Measurements from ENCODE around the gene TMEM59. TPM values are rescaled to one million over a fixed set of nuclear protein-coding genes. Genes with fewer than 3 reads are reported as not detected.

Gene TMEM59
- total and polyA plus RNA-seq, 2 of the 8 experiments (the other 6 are each of a cell fraction or from before 2014, with no cell fraction given) = 116 to 139 TPM

- no peak overlapping the region for H2BK20ac ChIP-seq (ENCODE audit: low read length)
- peak; percentile 85 to 88 for DNase-seq (ENCODE audit: low read depth in 1 of 2, low spot score in 2 of 2)
- no peak overlapping the region for H2BK15ac ChIP-seq (ENCODE audit: low read length)
- H3K4ac ChIP-seq (replicated peaks; ENCODE audit: insufficient read length, low read depth, low read length) = no peak overlapping the region
- H3K4me2 ChIP-seq (ENCODE audit: insufficient read depth in 1 of 2, low read depth in 2 of 2, low read length in 2 of 2) = no peak overlapping the region
- H3K27ac ChIP-seq (ENCODE audit: low read depth, low read length) = no peak overlapping the region
- H3K9ac ChIP-seq (replicated peaks in 1 of 4; ENCODE audit: extremely low read depth in 1 of 4, low read depth in 3 of 4, low read length in 3 of 4) = no peak overlapping the region
- H3K18ac ChIP-seq (ENCODE audit: extremely low read depth, low read length) = no peak overlapping the region
- peaks cover 0 to 2% of the 10 kb centered on the region in 2 experiments for H4K20me1 ChIP-seq (replicated peaks in 1 of 2; ENCODE audit: control insufficient read depth in 1 of 2, insufficient read depth in 2 of 2, low read length in 2 of 2)
- H4K5ac ChIP-seq (ENCODE audit: insufficient read length, low read depth, low read length) = no peak overlapping the region
- no peaks in the 10 kb centered on the region for H3K9me3 ChIP-seq (ENCODE audit: insufficient read depth in 2 of 2, low read depth in 1 of 2, low read length in 1 of 2)
- ChIA-PET POLR2A (ENCODE audit: partially characterized antibody) (interaction anchor here (1.0 kb wide), 2 partner anchors 119 to 122 kb away, joined by 3 read pairs; partner anchors contain the start of genes CYB5RL and MRPL37), CTCF (ENCODE audit: partially characterized antibody) (interaction anchor here (0.6 to 8.2 kb wide), 33 partner anchors 9 to 583 kb away, joined by 3 to 65 read pairs (median 4); no protein-coding TSS in a partner anchor)
- H3K79me2 ChIP-seq (ENCODE audit: control insufficient read depth in 1 of 2, insufficient read depth in 2 of 2, low read length in 2 of 2) = no peaks in the 10 kb centered on the region
- H2BK120ac ChIP-seq (replicated peaks; ENCODE audit: low read depth, low read length) = no peak overlapping the region
- no peak overlapping the region for H2BK12ac ChIP-seq (ENCODE audit: low read depth, low read length)
- H3K27me3 ChIP-seq (replicated peaks in 1 of 4; ENCODE audit: control insufficient read depth in 3 of 4, extremely low read depth in 1 of 4, insufficient read depth in 3 of 4, low read length in 3 of 4) = no peaks in the 10 kb centered on the region
- FAIRE-seq = peak; percentile 98
- no peak overlapping the region for H4K8ac ChIP-seq (ENCODE audit: extremely low read depth, insufficient read depth, low read length)
- H4K91ac ChIP-seq (replicated peaks; ENCODE audit: insufficient read length, low read length) = no peak overlapping the region
- H2AFZ ChIP-seq (ENCODE audit: low read length) = no peak overlapping the region
- no peaks in the 10 kb centered on the region for H3K4me1 ChIP-seq (replicated peaks in 1 of 4; ENCODE audit: control insufficient read depth in 3 of 4, insufficient read depth in 4 of 4, low read length in 3 of 4)
- no peak overlapping the region for H3K14ac ChIP-seq (ENCODE audit: insufficient read length)
- no peaks in the 10 kb centered on the region for H3K23me2 ChIP-seq (ENCODE audit: low read depth, low read length)
- H3K4me3 ChIP-seq (ENCODE audit: extremely low read depth in 1 of 4, insufficient read depth in 2 of 4, low read depth in 3 of 4, low read length in 4 of 4) = no peak overlapping the region
- H3K56ac ChIP-seq (replicated peaks; ENCODE audit: insufficient read length, low read depth, low read length) = no peak overlapping the region
- no peak overlapping the region for H3K23ac ChIP-seq (ENCODE audit: insufficient read length)
- 58% methylated on average over 8 of the region's 8 CpGs; no CpG with 5 or more reads in 1 of the 2 experiments for WGBS, 2 experiments (ENCODE audit: extremely low coverage in 1 of 2, insufficient coverage in 1 of 2, insufficient read length in 1 of 2, insufficient replicate concordance in 2 of 2, low coverage in 1 of 2, low lambda C conversion rate in 2 of 2, missing lambda C conversion rate in 1 of 2)
- no peak overlapping the region for H2BK5ac ChIP-seq (ENCODE audit: low read depth, low read length)
- H2AK5ac ChIP-seq (ENCODE audit: low read depth, low read length) = no peak overlapping the region
- H3K36me3 ChIP-seq (ENCODE audit: control insufficient read depth in 2 of 4, insufficient read depth in 4 of 4, low read length in 3 of 4) = no peaks in the 10 kb centered on the region
- no peaks in the 10 kb centered on the region for H3K79me1 ChIP-seq (ENCODE audit: low read depth, low read length)
- no peak for TF ChIP-seq SAP30 (IDR thresholded peaks at IDR 0.05; ENCODE audit: insufficient read depth, insufficient replicate concordance, low read length)
- TF ChIP-seq CREB1 (IDR thresholded peaks at IDR 0.05) = no peak
- TF ChIP-seq POLR2AphosphoS5 (IDR thresholded peaks at IDR 0.05; ENCODE audit: low read depth, low read length) = no peak
- TF ChIP-seq NANOG (IDR thresholded peaks at IDR 0.05; ENCODE audit: insufficient read depth, low read depth, low read length, poor library complexity, severe bottlenecking) = no peak
- TF ChIP-seq BRCA1 (IDR thresholded peaks at IDR 0.05; ENCODE audit: low read depth, low read length) = no peak
- no peak for TF ChIP-seq KDM1A (IDR thresholded peaks at IDR 0.05; ENCODE audit: borderline replicate concordance, low read length)
Measured at GRCh38 chr1:54081306-54082270, 28.6 kb upstream of the TMEM59 start.
